ENCODE results near the gene CD244.

DNA sequence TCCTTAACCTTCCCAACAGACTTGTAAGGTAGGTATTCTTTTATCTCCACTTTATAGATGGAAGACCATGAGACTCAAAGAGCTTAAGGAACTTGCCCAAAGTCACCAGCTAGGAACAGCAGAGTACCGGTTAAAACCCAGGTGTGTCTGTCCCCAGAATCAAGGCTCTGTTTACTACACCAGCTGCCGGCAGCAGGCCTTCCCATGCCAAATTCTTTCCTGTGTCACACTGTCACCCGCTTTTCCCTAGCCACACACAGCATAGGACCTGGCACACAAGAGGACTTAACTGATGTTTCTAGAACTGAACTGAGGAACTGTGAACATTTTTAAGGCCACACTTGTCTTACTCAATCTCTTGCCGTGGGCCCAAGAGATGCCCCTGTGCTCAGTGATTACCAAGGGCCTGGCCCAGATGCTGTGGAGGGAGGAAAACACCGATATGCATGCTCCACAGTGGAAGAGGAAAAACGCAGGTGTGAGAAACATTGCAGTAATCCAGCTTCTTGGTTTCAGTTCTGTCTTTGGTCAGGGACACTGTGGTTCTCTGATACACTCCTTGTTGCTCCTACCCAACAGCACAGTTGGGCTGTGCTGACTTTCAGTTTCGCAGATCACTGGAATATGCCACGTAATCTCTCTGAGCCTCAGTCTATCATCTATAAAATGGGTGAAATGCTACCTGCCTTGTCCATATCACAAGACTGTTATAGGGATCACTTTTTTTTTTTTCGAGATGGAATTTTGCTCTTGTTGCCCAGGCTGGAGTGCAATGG, 80.6 kb downstream of the CD244 start:
- TF ChIP-seq, protein P1, sequence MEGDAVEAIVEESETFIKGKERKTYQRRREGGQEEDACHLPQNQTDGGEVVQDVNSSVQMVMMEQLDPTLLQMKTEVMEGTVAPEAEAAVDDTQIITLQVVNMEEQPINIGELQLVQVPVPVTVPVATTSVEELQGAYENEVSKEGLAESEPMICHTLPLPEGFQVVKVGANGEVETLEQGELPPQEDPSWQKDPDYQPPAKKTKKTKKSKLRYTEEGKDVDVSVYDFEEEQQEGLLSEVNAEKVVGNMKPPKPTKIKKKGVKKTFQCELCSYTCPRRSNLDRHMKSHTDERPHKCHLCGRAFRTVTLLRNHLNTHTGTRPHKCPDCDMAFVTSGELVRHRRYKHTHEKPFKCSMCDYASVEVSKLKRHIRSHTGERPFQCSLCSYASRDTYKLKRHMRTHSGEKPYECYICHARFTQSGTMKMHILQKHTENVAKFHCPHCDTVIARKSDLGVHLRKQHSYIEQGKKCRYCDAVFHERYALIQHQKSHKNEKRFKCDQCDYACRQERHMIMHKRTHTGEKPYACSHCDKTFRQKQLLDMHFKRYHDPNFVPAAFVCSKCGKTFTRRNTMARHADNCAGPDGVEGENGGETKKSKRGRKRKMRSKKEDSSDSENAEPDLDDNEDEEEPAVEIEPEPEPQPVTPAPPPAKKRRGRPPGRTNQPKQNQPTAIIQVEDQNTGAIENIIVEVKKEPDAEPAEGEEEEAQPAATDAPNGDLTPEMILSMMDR (IDR thresholded peaks at IDR 0.05): no peak
- TF ChIP-seq EP300 (IDR thresholded peaks at IDR 0.05) (no peak), POLR2A (IDR thresholded peaks at IDR 0.05) (no peak), POLR2AphosphoS5 (IDR thresholded peaks at IDR 0.05) (peak in 1 of 3 donors; percentile 55)

Data from stomach (tissue), 4 donors.